K562 (cell line): ENCODE data around the gene PHF20. TPM values are rescaled to one million over a fixed set of nuclear protein-coding genes. Genes with fewer than 3 reads are reported as not detected.
A peak's percentile ranks its signal among the peaks of the same experiment; 100 is the strongest.

Source experiments
- ATF7 ChIP-seq: fragments of 450-650 bp; IDR thresholded peaks from 2 replicates; pipeline ENCODE4 v1.7.1; 2014; ENCODE audit warnings: mild to moderate bottlenecking, moderate library complexity
- BCOR ChIP-seq: fragments of 450-650 bp; IDR thresholded peaks from 2 replicates; pipeline ENCODE4 v1.6.1; 2016
- DIDO1 ChIP-seq: fragments of 450-650 bp; IDR thresholded peaks from 2 replicates; pipeline ENCODE4 v1.6.1; 2016; ENCODE audit warnings: low read depth, missing biosample characterization, missing genetic modification characterization
- FUS ChIP-seq: fragments of 200-400 bp; formaldehyde crosslinking; optimal IDR thresholded peaks from 2 replicates; pipeline ENCODE3; 2017; ENCODE audit warnings: low read depth, low read length
- HDAC3 ChIP-seq: fragments of 450-650 bp; IDR thresholded peaks from 2 replicates; pipeline ENCODE4 v1.6.1; 2018; ENCODE audit warnings: borderline replicate concordance, mild to moderate bottlenecking, moderate library complexity; ENCODE audit not compliant: partially characterized antibody
- NR2C2 ChIP-seq, 2 experiments: fragments of 200-800 bp in 1 of 2; sonication (Bioruptor generic) in 1 of 2; sonication (generic) in 1 of 2; formaldehyde crosslinking in 1 of 2; IDR thresholded peaks; 2 replicates each; pipeline versions ENCODE4 v1.6.1 to v1.8.0; 2016 to 2022; ENCODE audit warnings: mild to moderate bottlenecking in 1 of 2, missing compliant biosample characterization in 1 of 2, missing genetic modification characterization in 1 of 2, missing genetic modification reagents in 1 of 2
- RHOXF2B ChIP-seq: fragments of 250-450 bp; sonication (Bioruptor Pico); conservative IDR thresholded peaks from 2 replicates; pipeline ENCODE4 v1.5.1; 2021
- SMARCE1 ChIP-seq: fragments of 450-650 bp; IDR thresholded peaks from 2 replicates; pipeline ENCODE4 v1.7.1; 2016; ENCODE audit warnings: mild to moderate bottlenecking
- XRCC3 ChIP-seq: fragments of 450-650 bp; IDR thresholded peaks from 2 replicates; pipeline ENCODE4 v1.6.1; 2017; ENCODE audit warnings: mild to moderate bottlenecking, moderate library complexity
- ZC3H11A ChIP-seq: IDR thresholded peaks from 2 replicates; pipeline ENCODE4 v1.6.1; 2012; ENCODE audit warnings: low read depth, low read length, improper control_type of control experiment
- ZNF274 ChIP-seq: IDR thresholded peaks from 2 replicates; pipeline ENCODE4 v1.6.1; 2011; ENCODE audit warnings: low read depth, mild to moderate bottlenecking, low read length, moderate library complexity, borderline replicate concordance
- ZNF444 ChIP-seq: fragments of 250-450 bp; sonication (Bioruptor Pico); IDR thresholded peaks from 2 replicates; pipeline ENCODE4 v1.4.0; 2020; ENCODE audit warnings: mild to moderate bottlenecking, moderate library complexity
- ZNF830 ChIP-seq: fragments of 250-450 bp; sonication (Bioruptor Pico); IDR thresholded peaks from 2 replicates; pipeline ENCODE4 v1.5.0; 2021; ENCODE audit warnings: mild to moderate bottlenecking
- polyA plus RNA-seq, 8 experiments: library from polyadenylated mRNA; depleted of rRNA in 4 of 8; stranded (reverse) in 5 of 8; unstranded in 3 of 8; fragments of >200 nt; fragmentation: Nextera tagmentation in 2 of 8; fragmentation: Illumina TruSeq in 1 of 8; extraction: Ambion mirVana in 2 of 8; extraction: Trizol in 1 of 8; gene quantifications; 2 replicates each; pipeline versions ENCODE4 v1.2.1 to v1.2.3, GENCODE V29; 2011 to 2014; ENCODE audit warnings: inconsistent platforms in 1 of 8, missing spikeins in 1 of 8
- total RNA-seq, 7 experiments: library from RNA; depleted of rRNA in 6 of 7; stranded (reverse); fragments of >200 nt in 6 of 7; fragmentation: Illumina TruSeq in 2 of 7; extraction: Trizol in 2 of 7; gene quantifications; 2 replicates each; pipeline versions ENCODE4 v1.2.1 to v1.2.3, GENCODE V29; 2011 to 2021; ENCODE audit warnings: low replicate concordance in 1 of 7
- TF ChIP-seq, protein P1 (sequence below): IDR thresholded peaks from 2 replicates; pipeline ENCODE4 v1.6.1; 2014; ENCODE audit warnings: antibody characterized with exemption
- TF ChIP-seq, protein P2 (sequence below): fragments of 450-650 bp; IDR thresholded peaks from 2 replicates; pipeline ENCODE4 v1.6.1; 2016; ENCODE audit warnings: low read depth, mild to moderate bottlenecking, moderate library complexity
- TF ChIP-seq, protein P3 (sequence below): fragments of 150-350 bp; IDR thresholded peaks from 2 replicates; pipeline ENCODE4 v1.6.1; 2014; ENCODE audit warnings: low read depth, mild to moderate bottlenecking, low read length, borderline replicate concordance
- TF ChIP-seq, protein P4 (sequence below), 2 experiments: fragments of 450-650 bp; IDR thresholded peaks; 2 replicates each; pipeline ENCODE4 v1.6.1; 2016
- TF ChIP-seq, protein P5 (sequence below): sonication (generic); IDR thresholded peaks from 2 replicates; pipeline ENCODE4 v1.6.1; 2016
- TF ChIP-seq, protein P6 (sequence below): fragments of 250-450 bp; sonication (Bioruptor Pico); IDR thresholded peaks from 2 replicates; pipeline ENCODE4 v1.8.0; 2021; ENCODE audit warnings: moderate library complexity, mild to moderate bottlenecking, inconsistent platforms

The PHF20 gene
- total and polyA plus RNA-seq, 9 of the 15 experiments (the other 6 are each of a cell fraction or from before 2014, with no cell fraction given): 49.9 to 196 (median 70.7) TPM

DNA sequence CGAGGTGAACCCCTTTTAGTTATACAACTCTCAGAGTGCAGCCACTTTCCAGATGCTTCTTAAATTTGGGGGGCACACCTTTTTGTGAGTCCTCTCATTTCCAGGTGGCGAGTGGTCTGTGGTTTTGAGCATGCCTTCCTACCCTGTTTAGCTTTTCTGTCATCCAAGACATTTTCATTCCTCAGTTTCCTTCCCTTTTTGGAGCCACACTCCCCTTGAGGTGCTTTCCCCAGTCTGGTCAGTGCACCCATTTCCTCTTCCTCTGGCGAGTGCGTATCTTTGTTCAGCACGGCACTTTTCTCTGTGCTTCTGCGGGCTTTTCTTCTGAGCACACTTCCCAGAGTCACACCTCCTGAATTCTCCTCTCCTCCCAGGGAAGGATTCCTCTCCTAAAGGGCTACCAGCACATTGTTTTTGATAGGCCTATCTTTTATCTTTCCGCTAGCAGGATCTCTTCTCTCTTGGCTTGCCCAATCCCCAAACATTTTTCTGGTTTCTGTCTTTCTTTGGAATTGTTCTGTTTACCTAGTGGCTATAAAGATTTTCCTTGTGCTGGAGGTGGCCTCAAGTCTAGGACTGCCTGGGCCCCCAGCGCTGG lies 1.4 kb downstream of the PHF20 start (continued):
- TF ChIP-seq, protein P1, sequence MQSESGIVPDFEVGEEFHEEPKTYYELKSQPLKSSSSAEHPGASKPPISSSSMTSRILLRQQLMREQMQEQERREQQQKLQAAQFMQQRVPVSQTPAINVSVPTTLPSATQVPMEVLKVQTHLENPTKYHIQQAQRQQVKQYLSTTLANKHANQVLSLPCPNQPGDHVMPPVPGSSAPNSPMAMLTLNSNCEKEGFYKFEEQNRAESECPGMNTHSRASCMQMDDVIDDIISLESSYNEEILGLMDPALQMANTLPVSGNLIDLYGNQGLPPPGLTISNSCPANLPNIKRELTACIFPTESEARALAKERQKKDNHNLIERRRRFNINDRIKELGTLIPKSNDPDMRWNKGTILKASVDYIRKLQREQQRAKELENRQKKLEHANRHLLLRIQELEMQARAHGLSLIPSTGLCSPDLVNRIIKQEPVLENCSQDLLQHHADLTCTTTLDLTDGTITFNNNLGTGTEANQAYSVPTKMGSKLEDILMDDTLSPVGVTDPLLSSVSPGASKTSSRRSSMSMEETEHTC: no peak
- TF ChIP-seq SMARCE1: 0 out of 2 replicates have a peak, but pooled peaks have one; percentile 16
- TF ChIP-seq, protein P2, sequence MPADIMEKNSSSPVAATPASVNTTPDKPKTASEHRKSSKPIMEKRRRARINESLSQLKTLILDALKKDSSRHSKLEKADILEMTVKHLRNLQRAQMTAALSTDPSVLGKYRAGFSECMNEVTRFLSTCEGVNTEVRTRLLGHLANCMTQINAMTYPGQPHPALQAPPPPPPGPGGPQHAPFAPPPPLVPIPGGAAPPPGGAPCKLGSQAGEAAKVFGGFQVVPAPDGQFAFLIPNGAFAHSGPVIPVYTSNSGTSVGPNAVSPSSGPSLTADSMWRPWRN: no peak
- TF ChIP-seq RHOXF2B: no peak
- TF ChIP-seq ZC3H11A: no peak
- TF ChIP-seq FUS: no peak
- TF ChIP-seq, protein P3, sequence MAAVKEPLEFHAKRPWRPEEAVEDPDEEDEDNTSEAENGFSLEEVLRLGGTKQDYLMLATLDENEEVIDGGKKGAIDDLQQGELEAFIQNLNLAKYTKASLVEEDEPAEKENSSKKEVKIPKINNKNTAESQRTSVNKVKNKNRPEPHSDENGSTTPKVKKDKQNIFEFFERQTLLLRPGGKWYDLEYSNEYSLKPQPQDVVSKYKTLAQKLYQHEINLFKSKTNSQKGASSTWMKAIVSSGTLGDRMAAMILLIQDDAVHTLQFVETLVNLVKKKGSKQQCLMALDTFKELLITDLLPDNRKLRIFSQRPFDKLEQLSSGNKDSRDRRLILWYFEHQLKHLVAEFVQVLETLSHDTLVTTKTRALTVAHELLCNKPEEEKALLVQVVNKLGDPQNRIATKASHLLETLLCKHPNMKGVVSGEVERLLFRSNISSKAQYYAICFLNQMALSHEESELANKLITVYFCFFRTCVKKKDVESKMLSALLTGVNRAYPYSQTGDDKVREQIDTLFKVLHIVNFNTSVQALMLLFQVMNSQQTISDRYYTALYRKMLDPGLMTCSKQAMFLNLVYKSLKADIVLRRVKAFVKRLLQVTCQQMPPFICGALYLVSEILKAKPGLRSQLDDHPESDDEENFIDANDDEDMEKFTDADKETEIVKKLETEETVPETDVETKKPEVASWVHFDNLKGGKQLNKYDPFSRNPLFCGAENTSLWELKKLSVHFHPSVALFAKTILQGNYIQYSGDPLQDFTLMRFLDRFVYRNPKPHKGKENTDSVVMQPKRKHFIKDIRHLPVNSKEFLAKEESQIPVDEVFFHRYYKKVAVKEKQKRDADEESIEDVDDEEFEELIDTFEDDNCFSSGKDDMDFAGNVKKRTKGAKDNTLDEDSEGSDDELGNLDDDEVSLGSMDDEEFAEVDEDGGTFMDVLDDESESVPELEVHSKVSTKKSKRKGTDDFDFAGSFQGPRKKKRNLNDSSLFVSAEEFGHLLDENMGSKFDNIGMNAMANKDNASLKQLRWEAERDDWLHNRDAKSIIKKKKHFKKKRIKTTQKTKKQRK: no peak
- TF ChIP-seq ZNF274: no peak
- TF ChIP-seq ZNF830 (CRISPR knock-in tag): no peak
- no peak for TF ChIP-seq HDAC3
- TF ChIP-seq ZNF444: no peak
- TF ChIP-seq BCOR: peak; percentile 27; the same call in 1 of the 2 replicates
- TF ChIP-seq NR2C2 (CRISPR knock-in tag; IDR thresholded peaks at IDR 0.05): no peak
- no peak for TF ChIP-seq NR2C2 (tag; IDR thresholded peaks at IDR 0.05)
- TF ChIP-seq, protein P4, sequence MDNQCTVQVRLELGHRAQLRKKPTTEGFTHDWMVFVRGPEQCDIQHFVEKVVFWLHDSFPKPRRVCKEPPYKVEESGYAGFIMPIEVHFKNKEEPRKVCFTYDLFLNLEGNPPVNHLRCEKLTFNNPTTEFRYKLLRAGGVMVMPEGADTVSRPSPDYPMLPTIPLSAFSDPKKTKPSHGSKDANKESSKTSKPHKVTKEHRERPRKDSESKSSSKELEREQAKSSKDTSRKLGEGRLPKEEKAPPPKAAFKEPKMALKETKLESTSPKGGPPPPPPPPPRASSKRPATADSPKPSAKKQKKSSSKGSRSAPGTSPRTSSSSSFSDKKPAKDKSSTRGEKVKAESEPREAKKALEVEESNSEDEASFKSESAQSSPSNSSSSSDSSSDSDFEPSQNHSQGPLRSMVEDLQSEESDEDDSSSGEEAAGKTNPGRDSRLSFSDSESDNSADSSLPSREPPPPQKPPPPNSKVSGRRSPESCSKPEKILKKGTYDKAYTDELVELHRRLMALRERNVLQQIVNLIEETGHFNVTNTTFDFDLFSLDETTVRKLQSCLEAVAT (IDR thresholded peaks at IDR 0.05): no peak
- TF ChIP-seq, protein P5, sequence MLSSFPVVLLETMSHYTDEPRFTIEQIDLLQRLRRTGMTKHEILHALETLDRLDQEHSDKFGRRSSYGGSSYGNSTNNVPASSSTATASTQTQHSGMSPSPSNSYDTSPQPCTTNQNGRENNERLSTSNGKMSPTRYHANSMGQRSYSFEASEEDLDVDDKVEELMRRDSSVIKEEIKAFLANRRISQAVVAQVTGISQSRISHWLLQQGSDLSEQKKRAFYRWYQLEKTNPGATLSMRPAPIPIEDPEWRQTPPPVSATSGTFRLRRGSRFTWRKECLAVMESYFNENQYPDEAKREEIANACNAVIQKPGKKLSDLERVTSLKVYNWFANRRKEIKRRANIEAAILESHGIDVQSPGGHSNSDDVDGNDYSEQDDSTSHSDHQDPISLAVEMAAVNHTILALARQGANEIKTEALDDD: 0 out of 2 replicates have a peak, but pooled peaks have one; percentile 12
- TF ChIP-seq DIDO1 (tag): no peak
- TF ChIP-seq, protein P6, sequence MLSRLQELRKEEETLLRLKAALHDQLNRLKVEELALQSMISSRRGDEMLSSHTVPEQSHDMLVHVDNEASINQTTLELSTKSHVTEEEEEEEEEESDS (CRISPR knock-in tag): no peak
- TF ChIP-seq XRCC3: no peak
- no peak for TF ChIP-seq ATF7
